ENCODE results near the gene ST8SIA5. TPM values are rescaled to one million over a fixed set of nuclear protein-coding genes. Genes with fewer than 3 reads are reported as not detected.

The ST8SIA5 gene
- total and polyA plus RNA-seq, 4 donors = 0.06 to 0.09 (median 0.08) TPM

DNA sequence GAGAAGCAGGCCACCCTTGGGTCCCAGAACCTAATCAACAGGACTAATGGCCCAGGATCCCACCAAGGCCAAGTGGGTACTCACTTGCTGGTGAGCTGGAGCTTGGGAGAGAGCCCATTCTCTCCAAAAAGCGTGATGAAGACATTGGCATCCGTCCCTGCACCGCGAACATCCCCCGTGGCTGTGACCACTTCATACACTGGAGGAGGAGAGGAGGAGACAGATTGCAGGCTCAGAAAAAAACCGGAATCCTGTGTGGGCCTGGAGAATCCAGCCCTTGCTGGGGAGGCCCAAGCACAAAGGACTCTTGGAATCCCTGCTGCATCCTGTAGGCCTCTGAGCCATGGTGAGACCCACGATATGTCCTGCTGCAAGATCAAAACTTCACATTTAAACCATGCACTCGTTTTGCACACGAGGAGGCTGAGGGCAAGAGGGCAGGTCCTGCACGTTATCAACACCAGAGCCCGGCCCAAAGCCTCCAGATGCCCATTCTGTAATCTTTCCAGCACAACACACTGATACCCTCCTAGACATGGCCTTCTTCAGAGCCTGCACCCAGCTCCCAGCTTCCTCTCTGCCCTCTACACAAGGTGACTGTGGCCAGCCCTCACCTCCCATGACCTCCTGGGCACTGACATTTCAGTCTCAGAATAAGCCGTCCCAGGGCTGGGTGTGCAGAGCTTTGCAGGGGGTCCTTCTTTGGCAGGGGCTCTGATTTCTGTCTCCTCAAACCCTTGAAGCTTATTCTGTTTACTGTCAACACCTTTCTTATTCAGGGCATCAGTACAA lies 107.6 kb downstream of the ST8SIA5 start:
- no peak for ATAC-seq (ENCODE audit: insufficient read depth, low FRiP score)

DNA sequence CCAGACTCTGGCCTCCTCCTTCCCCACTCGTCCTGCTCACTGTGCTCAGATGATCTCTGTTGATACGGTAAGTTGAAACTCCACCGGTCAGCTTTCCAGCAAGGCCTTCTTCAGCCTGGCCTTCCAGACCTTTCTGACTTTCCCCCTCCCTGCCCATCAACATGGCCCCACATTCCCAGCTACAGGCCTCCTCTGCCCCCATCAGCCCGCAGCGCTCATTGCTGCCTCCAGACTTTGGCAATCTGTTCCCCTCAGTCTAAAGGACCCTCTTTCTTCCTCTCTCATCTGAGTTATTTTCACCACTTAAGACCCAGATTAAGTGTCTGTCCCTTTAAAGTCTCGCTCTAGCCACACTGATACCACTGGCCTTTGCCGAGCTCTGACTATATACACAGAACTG lies 110.4 kb downstream of the ST8SIA5 start:
- no peaks in the 10 kb centered on the region for H3K9me3 ChIP-seq (ENCODE audit: control insufficient read depth in 4 of 4, insufficient read depth in 3 of 4, low read length in 3 of 4)
- ATAC-seq (ENCODE audit: insufficient read depth, low FRiP score) (no peak), DNase-seq (no peak)
- no peak overlapping the region for H3K27ac ChIP-seq (ENCODE audit: low read depth in 1 of 2, low read length in 1 of 2)
- no peak overlapping the region for H3K4me3 ChIP-seq
- no peaks in the 10 kb centered on the region for H3K4me1 ChIP-seq (ENCODE audit: control insufficient read depth in 5 of 5, insufficient read depth in 5 of 5, low read length in 5 of 5)
- no peaks in the 10 kb centered on the region for H3K27me3 ChIP-seq (ENCODE audit: control insufficient read depth in 3 of 3, insufficient read depth in 3 of 3, low read length in 2 of 3)
- TF ChIP-seq, protein P1, sequence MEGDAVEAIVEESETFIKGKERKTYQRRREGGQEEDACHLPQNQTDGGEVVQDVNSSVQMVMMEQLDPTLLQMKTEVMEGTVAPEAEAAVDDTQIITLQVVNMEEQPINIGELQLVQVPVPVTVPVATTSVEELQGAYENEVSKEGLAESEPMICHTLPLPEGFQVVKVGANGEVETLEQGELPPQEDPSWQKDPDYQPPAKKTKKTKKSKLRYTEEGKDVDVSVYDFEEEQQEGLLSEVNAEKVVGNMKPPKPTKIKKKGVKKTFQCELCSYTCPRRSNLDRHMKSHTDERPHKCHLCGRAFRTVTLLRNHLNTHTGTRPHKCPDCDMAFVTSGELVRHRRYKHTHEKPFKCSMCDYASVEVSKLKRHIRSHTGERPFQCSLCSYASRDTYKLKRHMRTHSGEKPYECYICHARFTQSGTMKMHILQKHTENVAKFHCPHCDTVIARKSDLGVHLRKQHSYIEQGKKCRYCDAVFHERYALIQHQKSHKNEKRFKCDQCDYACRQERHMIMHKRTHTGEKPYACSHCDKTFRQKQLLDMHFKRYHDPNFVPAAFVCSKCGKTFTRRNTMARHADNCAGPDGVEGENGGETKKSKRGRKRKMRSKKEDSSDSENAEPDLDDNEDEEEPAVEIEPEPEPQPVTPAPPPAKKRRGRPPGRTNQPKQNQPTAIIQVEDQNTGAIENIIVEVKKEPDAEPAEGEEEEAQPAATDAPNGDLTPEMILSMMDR (IDR thresholded peaks at IDR 0.05; ENCODE audit: control extremely low read depth, extremely low read depth) = no peak
- no peak overlapping the region for H3K9ac ChIP-seq (ENCODE audit: insufficient read depth in 1 of 2, low read length in 2 of 2)
- 85 to 90% methylated on average over 7 of the region's 7 CpGs for WGBS, 2 donors
- no peaks in the 10 kb centered on the region for H3K36me3 ChIP-seq (ENCODE audit: control insufficient read depth in 4 of 4, insufficient read depth in 4 of 4, low read length in 4 of 4)

More for the DNA sequence above, 107.6 kb downstream of the ST8SIA5 start:
- 84 to 89% methylated on average over 12 of the region's 12 CpGs for WGBS, 2 donors
- H3K9me3 ChIP-seq (ENCODE audit: control insufficient read depth in 4 of 4, insufficient read depth in 3 of 4, low read length in 3 of 4) = no peaks in the 10 kb centered on the region
- TF ChIP-seq, protein P1 (IDR thresholded peaks at IDR 0.05; ENCODE audit: control extremely low read depth, extremely low read depth) = no peak
- H3K27ac ChIP-seq (ENCODE audit: low read depth in 1 of 2, low read length in 1 of 2) = no peak overlapping the region
- no peak overlapping the region for H3K9ac ChIP-seq (ENCODE audit: insufficient read depth in 1 of 2, low read length in 2 of 2)
- DNase-seq = no peak
- no peaks in the 10 kb centered on the region for H3K27me3 ChIP-seq (ENCODE audit: control insufficient read depth in 3 of 3, insufficient read depth in 3 of 3, low read length in 2 of 3)
- H3K36me3 ChIP-seq (ENCODE audit: control insufficient read depth in 4 of 4, insufficient read depth in 4 of 4, low read length in 4 of 4) = no peaks in the 10 kb centered on the region
- no peaks in the 10 kb centered on the region for H3K4me1 ChIP-seq (ENCODE audit: control insufficient read depth in 5 of 5, insufficient read depth in 5 of 5, low read length in 5 of 5)
- H3K4me3 ChIP-seq = no peak overlapping the region

DNA sequence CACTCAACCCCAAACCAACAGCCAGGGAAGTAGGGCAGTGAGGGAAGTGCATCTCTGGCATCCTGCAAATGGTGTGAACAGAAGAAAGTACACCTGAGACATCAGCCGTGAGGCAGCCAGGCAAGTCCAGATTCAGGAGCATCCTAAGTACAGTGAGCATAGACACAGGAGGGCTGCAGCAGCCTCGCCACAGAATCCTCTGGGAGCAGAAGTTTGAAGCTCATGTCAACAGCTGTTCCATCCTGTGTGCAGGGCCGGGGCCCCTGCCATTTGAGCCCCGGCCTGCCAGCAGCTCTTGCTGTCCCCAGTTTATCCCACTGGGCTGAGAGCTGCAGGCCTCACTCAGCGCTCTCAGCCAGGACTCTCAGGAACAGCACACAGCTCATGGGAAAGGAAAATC lies 114.3 kb downstream of the ST8SIA5 start:
- Histone ChIP-seq H3K9me3 (ENCODE audit: control insufficient read depth in 4 of 4, insufficient read depth in 3 of 4, low read length in 3 of 4) (no peaks in the 10 kb centered on the region), H3K9ac (ENCODE audit: insufficient read depth in 1 of 2, low read length in 2 of 2) (no peak overlapping the region), H3K4me1 (ENCODE audit: control insufficient read depth in 5 of 5, insufficient read depth in 5 of 5, low read length in 5 of 5) (peaks cover 0 to 2% (median 0%) of the 10 kb centered on the region in 5 donors), H3K36me3 (ENCODE audit: control insufficient read depth in 4 of 4, insufficient read depth in 4 of 4, low read length in 4 of 4) (no peaks in the 10 kb centered on the region), H3K4me3 (no peak overlapping the region), H3K27me3 (ENCODE audit: control insufficient read depth in 3 of 3, insufficient read depth in 3 of 3, low read length in 2 of 3) (no peaks in the 10 kb centered on the region), H3K27ac (ENCODE audit: low read depth in 1 of 2, low read length in 1 of 2) (no peak overlapping the region)
- TF ChIP-seq, protein P1 (IDR thresholded peaks at IDR 0.05; ENCODE audit: control extremely low read depth, extremely low read depth) = no peak
- WGBS, 2 donors = 83 to 90% methylated on average over 5 of the region's 5 CpGs
- ATAC-seq (ENCODE audit: insufficient read depth, low FRiP score) (no peak), DNase-seq (no peak)
